BE2C (cell line): ENCODE results near the gene TEX264.

Experiments used
- DNase-seq: peaks from one replicate; pipeline ENCODE4 v3.0.0-alpha.2; 2020
- H3K27me3 ChIP-seq: fragments of 250-450 bp; sonication (Bioruptor Pico); 2 replicates; pipeline ENCODE4 v1.5.1; 2020; ENCODE audit warnings: mild to moderate bottlenecking
- H3K36me3 ChIP-seq: fragments of 250-450 bp; sonication (Bioruptor Pico); 2 replicates; pipeline ENCODE4 v1.5.1; 2020; ENCODE audit warnings: mild to moderate bottlenecking
- H3K4me1 ChIP-seq: fragments of 250-450 bp; sonication (Bioruptor Pico); 2 replicates; pipeline ENCODE4 v1.5.1; 2020
- H3K4me3 ChIP-seq: 2 replicates; pipeline ENCODE4 v1.5.1; 2011; ENCODE audit warnings: low read depth, low read length
- H3K9me3 ChIP-seq: fragments of 250-450 bp; sonication (Bioruptor Pico); 2 replicates; pipeline ENCODE4 v1.5.1; 2020
- CTCF ChIP-seq: IDR thresholded peaks from 2 replicates; pipeline ENCODE4 v1.5.1; 2012; ENCODE audit warnings: mild to moderate bottlenecking, low read depth, low read length

The TEX264 gene

DNA sequence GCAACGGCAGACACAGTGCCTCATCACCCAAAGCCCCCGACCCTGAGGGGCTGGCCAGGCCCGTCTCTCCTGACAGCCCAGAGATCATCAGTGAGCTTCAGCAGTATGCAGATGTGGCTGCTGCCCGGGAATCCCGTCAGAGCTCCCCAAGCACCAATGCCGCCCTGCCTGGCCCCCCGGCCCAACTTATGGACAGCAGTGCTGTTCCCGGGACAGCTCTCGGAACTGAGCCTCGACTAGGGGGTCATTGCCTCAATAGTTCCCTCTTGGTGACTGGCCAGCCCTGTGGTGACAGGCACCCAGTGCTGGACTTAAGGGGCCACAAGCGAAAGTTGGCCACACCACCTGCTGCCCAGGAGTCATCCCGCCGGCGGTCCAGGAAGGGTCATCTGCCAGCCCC lies 8.6 kb upstream of the TEX264 start:
- DNase-seq: no peak
- TF ChIP-seq CTCF: no peak
- H3K36me3 ChIP-seq: no peaks in the 10 kb centered on the region; the same call in 1 of the 2 replicates

DNA sequence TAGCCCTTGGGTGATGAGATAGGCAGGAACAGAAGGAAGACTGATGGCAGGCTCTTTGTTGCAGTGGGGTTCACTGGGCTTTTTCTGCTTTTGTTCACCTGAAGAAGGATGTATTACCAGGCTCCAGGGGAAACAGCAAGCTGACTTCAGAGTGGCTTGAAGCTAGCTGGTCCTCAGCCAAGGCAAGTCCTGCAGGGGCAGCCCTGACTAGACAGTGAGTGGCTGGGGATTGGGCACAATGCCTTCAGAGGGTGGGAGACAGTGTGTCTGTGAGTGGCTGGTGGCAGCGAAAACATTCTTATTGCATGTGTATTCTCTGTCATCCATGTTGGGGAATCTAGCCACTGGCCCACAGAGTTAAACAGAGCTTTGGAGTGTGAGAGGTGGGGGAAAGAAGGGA lies 2.3 kb upstream of the TEX264 start:
- H3K36me3 ChIP-seq: no peaks in the 10 kb centered on the region
- no peak for DNase-seq
- no peak overlapping the region for H3K4me3 ChIP-seq
- no peak for TF ChIP-seq CTCF
- no peaks in the 10 kb centered on the region for H3K9me3 ChIP-seq
- no peaks in the 10 kb centered on the region for H3K4me1 ChIP-seq
- H3K27me3 ChIP-seq: no peaks in the 10 kb centered on the region

More for the DNA sequence above, 8.6 kb upstream of the TEX264 start:
- H3K27me3 ChIP-seq: no peaks in the 10 kb centered on the region
- no peaks in the 10 kb centered on the region for H3K4me1 ChIP-seq
- no peak overlapping the region for H3K4me3 ChIP-seq
- no peaks in the 10 kb centered on the region for H3K9me3 ChIP-seq

DNA sequence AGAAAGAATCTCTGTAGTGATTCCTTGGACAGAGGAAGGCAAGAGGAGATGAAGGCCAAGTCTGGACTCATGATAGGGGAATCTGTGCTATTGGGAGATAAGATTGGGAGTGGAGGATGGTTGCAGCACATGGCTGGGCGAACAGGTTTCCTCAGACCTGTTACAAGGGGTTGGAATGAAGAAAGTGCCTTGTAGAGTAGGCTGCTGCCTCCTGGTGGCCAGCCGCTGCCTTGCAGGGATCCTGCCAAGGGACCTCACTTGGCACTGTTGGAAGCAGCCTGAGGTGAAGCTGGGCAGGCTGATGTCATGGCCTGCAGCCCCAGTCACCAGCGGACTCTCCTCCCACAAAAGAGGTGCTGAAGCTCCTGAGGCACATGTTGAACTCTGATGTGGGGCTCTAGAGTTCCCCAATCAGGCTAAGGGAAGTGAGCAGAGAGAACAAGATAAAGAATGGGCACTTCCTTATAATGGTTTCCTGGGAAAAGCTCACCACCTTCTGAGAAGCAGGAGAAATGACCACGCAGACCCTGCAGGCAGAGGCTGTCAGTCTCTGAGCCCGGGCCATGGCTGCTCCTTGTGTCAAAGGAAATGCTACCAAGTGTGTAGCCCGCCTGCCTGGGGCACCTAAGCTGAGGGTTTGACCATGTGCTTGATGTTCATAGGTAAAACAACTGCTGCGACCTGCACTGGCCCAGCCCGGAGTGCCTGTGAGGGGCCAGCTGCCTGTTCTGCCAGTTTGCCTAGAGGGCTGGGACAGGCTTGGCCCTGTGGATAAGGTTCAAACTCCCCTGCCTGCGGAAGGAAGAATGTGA lies 1.6 kb upstream of the TEX264 start:
- DNase-seq: peak; percentile 79
- Histone ChIP-seq H3K4me3 (no peak overlapping the region), H3K9me3 (no peaks in the 10 kb centered on the region), H3K27me3 (no peaks in the 10 kb centered on the region), H3K36me3 (no peaks in the 10 kb centered on the region), H3K4me1 (no peaks in the 10 kb centered on the region)
- peak; percentile 80 for TF ChIP-seq CTCF

GRCh38 chr3:51670053-51670822 lies 814 bp upstream of the TEX264 start:
- no peak for TF ChIP-seq CTCF
- DNase-seq: no peak
- peak overlapping the region; percentile 72 for H3K4me3 ChIP-seq
- H3K9me3 ChIP-seq: no peaks in the 10 kb centered on the region
- H3K36me3 ChIP-seq: no peaks in the 10 kb centered on the region
- no peaks in the 10 kb centered on the region for H3K27me3 ChIP-seq
- no peaks in the 10 kb centered on the region for H3K4me1 ChIP-seq

DNA sequence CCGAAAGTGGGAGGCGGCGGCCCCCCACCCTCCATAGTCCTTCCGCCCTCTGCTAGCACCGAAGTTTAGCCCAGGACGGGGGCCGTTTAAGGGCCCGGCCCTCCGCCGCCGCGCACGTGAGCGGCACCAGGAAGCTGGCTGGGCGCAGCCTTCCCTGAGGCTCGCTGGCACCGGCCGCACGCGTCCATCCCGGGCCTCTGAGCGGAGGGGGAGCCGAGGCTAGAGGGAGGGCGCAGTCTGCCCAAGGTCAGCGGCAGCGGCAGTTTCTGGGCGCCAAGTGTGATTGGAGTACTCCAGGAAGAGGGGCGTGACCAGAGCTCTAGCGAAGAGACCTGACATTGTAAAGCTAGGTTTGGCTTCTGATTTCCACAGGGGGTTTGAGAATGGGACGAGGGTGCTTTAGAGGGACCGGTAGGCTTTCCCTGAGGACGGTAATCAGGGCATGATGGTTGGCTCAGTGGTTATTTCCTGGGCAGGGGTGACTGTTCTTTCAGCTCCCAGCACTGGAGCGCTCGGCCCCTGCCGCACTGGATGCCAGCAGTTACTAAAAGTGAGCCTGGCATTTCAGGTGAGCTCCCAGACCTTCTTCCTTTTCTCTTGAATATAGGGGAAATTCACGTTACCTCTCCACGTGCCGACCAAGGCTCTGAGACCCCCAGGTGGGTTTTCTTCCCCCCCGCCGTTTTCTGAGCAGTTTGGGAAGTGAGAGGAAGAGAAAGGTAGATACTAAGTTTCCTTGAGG lies 853 bp downstream of the TEX264 start:
- H3K4me3 ChIP-seq: peak overlapping the region; percentile 72
- H3K27me3 ChIP-seq: no peaks in the 10 kb centered on the region
- H3K9me3 ChIP-seq: no peaks in the 10 kb centered on the region
- no peaks in the 10 kb centered on the region for H3K36me3 ChIP-seq
- no peaks in the 10 kb centered on the region for H3K4me1 ChIP-seq
- peak; percentile 24 for DNase-seq
- TF ChIP-seq CTCF: no peak
